GM12873 (cell line): Measurements from ENCODE around the gene SLIT3.

Experiments
- CTCF ChIP-seq: IDR thresholded peaks from 2 replicates; pipeline ENCODE4 v1.5.1; 2012; ENCODE audit warnings: low read depth, mild to moderate bottlenecking, moderate library complexity, low read length, control low read depth; ENCODE audit not compliant: insufficient read depth; ENCODE audit errors: missing control alignments

The SLIT3 gene

GRCh38 chr5:168779333-168779732, 521.6 kb downstream of the SLIT3 start:
- no peak for TF ChIP-seq CTCF

DNA sequence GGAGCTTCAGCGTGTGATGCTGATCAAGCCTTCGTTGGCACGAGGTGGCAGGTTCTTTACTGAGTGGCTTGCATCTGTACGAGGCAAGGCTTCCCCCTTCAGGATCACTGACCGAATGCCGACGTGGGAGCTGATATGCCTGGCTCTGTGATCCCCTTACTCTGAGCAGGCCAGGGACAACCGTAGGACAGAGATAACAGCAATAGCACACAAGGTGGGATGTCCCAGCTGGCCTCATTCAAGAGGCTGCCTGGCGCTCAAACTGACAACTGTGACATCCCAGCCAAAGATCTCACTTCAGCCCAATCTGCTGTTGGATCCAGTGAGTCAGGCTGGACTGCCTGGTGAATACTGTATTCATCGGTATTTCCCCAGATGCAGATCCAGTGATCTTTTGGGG, 522.4 kb downstream of the SLIT3 start:
- TF ChIP-seq CTCF: no peak

GRCh38 chr5:168777651-168778050, 523.3 kb downstream of the SLIT3 start:
- no peak for TF ChIP-seq CTCF

DNA sequence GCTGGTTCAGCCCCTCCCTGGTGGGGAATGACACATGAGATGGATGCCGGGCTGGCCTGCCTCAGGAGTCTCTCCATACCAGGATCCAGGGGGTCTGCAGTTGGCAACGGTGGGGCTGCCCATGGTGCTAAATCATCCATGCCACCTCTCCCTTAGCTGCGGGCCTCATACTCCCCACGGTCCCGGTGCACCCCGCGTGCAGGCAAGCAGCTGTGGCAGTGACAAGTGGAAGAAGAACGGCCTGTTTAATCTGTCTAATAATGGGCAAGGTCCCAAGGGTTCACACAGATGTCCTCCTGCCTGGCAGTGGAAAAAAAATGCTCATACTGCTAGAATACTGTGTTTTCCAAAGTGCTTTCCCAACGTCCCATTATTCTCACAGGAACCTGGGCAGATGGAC, 524.9 kb downstream of the SLIT3 start:
- TF ChIP-seq CTCF: no peak

- no peak for TF ChIP-seq CTCF
Observed at GRCh38 chr5:168773226-168773625, 527.7 kb downstream of the SLIT3 start.

DNA sequence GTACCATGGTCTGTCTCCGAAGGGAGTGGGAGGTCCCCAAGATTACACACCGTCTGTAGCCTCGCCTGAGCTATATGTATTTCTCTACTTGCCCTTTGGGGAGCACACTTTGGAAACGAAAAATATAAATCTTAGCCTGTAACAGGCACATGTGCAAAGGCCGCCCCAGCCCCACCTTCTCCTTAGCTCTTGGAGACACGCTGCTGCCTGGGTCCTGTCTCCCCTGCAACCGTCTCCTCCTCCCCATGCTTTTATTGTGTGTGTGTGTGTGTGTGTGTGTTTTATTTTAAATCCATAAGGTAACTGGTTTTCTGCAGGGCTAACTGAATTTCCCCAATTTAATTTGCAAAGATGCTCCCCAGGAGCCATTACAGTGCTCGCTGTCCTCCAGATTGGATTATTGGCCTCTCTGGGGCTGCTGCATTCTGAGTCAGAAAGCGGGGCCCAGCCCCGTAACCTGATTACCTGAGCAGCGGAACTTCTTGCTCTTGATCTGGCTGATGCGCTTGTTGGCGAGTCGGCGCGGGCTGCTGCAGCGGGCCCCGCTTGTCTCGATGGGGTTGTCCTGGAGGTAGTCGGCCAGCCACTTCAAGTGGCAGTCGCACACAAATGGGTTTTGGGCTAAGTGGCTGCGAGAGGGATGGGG, 528.5 kb downstream of the SLIT3 start:
- no peak for TF ChIP-seq CTCF

DNA sequence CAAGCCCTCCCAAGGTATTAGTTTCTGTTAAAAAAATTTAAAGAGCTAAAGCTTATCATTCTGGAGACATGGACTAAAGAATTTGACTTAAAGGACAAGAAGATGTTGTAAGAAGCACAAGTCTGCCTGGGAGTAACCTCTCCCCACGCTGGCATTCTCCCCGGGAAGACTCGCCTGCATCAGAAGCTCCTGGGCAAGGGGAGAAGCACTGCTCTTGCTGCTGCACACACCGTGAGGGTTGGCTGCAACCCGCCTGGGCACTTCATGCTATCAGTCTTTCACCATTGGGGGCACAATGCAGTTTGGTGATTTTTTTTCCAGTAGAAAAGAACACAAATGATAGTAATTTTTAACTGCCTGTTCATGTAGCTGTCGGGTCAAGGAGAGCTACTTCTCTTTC, 529.3 kb downstream of the SLIT3 start:
- no peak for TF ChIP-seq CTCF
